Left renal pelvis (tissue), 4 donors: ENCODE measurements around the gene CCDC142. TPM values are rescaled to one million over a fixed set of nuclear protein-coding genes. Genes with fewer than 3 reads are reported as not detected.

Experiments
- DNase-seq, 4 donors: peaks; one replicate each; pipeline ENCODE4 v3.0.0-alpha.2; 2013; ENCODE audit warnings: low read depth in 4 of 4, low spot score in 3 of 4
- polyA plus RNA-seq, 4 donors: library from polyadenylated mRNA; unstranded; fragments of 120-200 nt; gene quantifications; one replicate each; pipeline ENCODE4 v1.2.1, GENCODE V29; 2013; ENCODE audit not compliant: insufficient read length in 4 of 4

CCDC142 gene
- polyA plus RNA-seq, 4 donors: 7.5 to 16.7 (median 11.2) TPM

GRCh38 chr2:74425523-74425922 lies 57.3 kb downstream of the CCDC142 start:
- no peak for DNase-seq

GRCh38 chr2:74424995-74425406 lies 57.8 kb downstream of the CCDC142 start:
- DNase-seq: no peak

DNA sequence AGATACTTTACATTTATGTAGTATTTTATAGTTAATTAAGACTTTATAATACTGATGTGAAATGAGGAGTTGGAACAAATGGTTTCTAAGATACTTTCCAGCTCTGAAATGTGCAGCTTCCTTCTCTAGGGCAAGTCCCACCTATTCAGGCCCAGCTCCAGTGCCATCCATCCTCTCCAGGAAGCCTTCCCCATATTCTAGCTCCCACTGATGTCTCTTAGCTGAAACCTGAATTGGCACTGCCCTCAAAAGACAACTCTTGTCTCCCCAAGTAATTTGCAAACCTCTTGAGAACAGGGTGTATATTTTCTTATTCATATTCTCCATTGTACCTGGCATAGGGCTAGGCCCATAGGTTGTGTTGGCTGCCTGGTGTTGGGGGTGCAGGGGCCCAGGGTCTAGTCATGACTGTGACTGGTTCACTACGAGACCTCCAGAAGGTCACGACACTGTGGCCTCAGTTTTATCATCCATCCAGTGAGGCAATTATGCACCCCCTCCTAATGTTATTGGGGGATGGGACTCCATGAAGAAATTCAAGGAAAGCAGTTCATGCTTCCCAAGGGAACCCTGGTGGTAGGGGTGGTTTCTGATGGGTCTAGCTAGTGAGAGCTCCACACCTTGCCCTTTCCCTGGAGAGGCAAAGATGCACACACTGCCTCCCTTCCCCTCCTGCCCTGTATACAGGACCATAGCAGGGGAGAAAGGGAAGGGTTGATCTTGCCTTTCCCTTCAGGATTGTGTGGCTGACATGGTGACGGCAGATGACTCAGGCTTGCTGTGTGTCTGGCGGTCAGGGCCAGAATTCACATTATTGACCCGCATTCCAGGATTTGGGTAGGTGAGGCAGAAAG lies 58.4 kb downstream of the CCDC142 start:
- DNase-seq: no peak

Other genes starting within 250 kb of the CCDC142 start
- 1 to 10 TPM; 1.5 to 3.4 (median 2.3) TPM for gene SLC4A5, start 139.6 kb downstream of the CCDC142 start, polyA plus RNA-seq
- 100 to 1,000 TPM; 112 to 156 (median 146) TPM for gene DCTN1, start 102.7 kb downstream of the CCDC142 start, polyA plus RNA-seq
- 1 to 10 TPM; 4.6 to 9.0 (median 6.4) TPM for gene C2orf81, start 61.4 kb downstream of the CCDC142 start, polyA plus RNA-seq
- 10 to 100 TPM; 25.2 to 42.7 (median 36.2) TPM for gene WDR54, start 61.3 kb downstream of the CCDC142 start, polyA plus RNA-seq
- gene RTKN, start 41.1 kb downstream of the CCDC142 start, polyA plus RNA-seq: 10 to 100 TPM; 36.1 to 85.3 (median 56.9) TPM
- gene INO80B, start 27.9 kb downstream of the CCDC142 start, polyA plus RNA-seq: 10 to 100 TPM; 14.6 to 31.8 (median 21.2) TPM
- 100 to 1,000 TPM in 2 of 4 donors, 10 to 100 TPM in 2; 68.7 to 119 (median 98.4) TPM for gene WBP1, start 24.6 kb downstream of the CCDC142 start, polyA plus RNA-seq
- gene MOGS, start 17.6 kb downstream of the CCDC142 start, polyA plus RNA-seq: 10 to 100 TPM; 34.6 to 66.6 (median 49.1) TPM
- gene MRPL53, start 10.3 kb downstream of the CCDC142 start, polyA plus RNA-seq: 10 to 100 TPM; 29.5 to 57.5 (median 40.3) TPM
- gene TTC31, start 83 bp upstream of the CCDC142 start, polyA plus RNA-seq: 10 to 100 TPM; 24.5 to 40.3 (median 29.3) TPM
- 1 to 10 TPM; 1.3 to 5.4 (median 2.4) TPM for gene LBX2, start 16.6 kb upstream of the CCDC142 start, polyA plus RNA-seq
- gene PCGF1, start 24.7 kb upstream of the CCDC142 start, polyA plus RNA-seq: 10 to 100 TPM; 23.7 to 34.9 (median 27.0) TPM
- under 1 TPM in 2 of 4 donors, not detected in 2; 0.08 to 0.23 TPM for gene TLX2, start 31.5 kb upstream of the CCDC142 start, polyA plus RNA-seq
- gene DQX1, start 43.2 kb upstream of the CCDC142 start, polyA plus RNA-seq: under 1 TPM; 0.16 to 0.35 (median 0.29) TPM
- 100 to 1,000 TPM in 2 of 4 donors, 10 to 100 TPM in 2; 84.6 to 125 (median 102) TPM for gene AUP1, start 46.7 kb upstream of the CCDC142 start, polyA plus RNA-seq
- 10 to 100 TPM; 27.5 to 35.0 (median 30.7) TPM for gene HTRA2, start 46.9 kb upstream of the CCDC142 start, polyA plus RNA-seq
- 10 to 100 TPM in 1 of 4 donors, 1 to 10 TPM in 3; 9.2 to 11.4 (median 9.6) TPM for gene LOXL3, start 70.9 kb upstream of the CCDC142 start, polyA plus RNA-seq
- 10 to 100 TPM in 1 of 4 donors, 1 to 10 TPM in 3; 7.4 to 10.3 (median 8.4) TPM for gene DOK1, start 71.7 kb upstream of the CCDC142 start, polyA plus RNA-seq
- 1 to 10 TPM in 2 of 4 donors, under 1 TPM in 2; 0.41 to 1.3 (median 0.81) TPM for gene M1AP, start 165.3 kb upstream of the CCDC142 start, polyA plus RNA-seq
- gene SEMA4F, start 171.2 kb upstream of the CCDC142 start, polyA plus RNA-seq: 1 to 10 TPM; 6.2 to 7.2 (median 6.8) TPM